HG02571 (cell line): ENCODE data around the gene SLPI.

ENCODE experiments used
- ATAC-seq: cut with Tn5 transposase; IDR thresholded peaks from one replicate; pipeline ENCODE4 v1.9.1; 2021; ENCODE audit warnings: mild to moderate bottlenecking, moderate library complexity; ENCODE audit not compliant: unreplicated experiment

Gene SLPI

DNA sequence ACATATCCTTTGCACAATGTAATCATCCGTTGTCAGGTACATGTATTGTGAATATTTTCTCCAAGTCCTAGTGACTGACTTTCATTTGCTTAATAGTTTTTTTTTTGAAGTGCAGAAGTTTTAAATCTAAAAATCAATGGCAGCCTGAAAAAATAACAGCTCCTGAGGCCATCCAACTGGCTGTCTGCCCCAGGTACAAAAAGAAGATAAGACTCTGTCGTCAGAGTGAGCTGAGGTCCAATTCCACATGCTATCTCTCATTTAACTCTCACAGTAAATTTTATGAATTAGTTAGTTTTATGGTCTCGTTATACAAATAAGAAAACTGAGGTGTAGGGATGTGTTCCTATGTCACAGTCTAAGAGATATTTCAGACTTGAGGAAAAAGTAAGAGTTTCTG is 21.0 kb upstream of the SLPI start:
- no peak for ATAC-seq

DNA sequence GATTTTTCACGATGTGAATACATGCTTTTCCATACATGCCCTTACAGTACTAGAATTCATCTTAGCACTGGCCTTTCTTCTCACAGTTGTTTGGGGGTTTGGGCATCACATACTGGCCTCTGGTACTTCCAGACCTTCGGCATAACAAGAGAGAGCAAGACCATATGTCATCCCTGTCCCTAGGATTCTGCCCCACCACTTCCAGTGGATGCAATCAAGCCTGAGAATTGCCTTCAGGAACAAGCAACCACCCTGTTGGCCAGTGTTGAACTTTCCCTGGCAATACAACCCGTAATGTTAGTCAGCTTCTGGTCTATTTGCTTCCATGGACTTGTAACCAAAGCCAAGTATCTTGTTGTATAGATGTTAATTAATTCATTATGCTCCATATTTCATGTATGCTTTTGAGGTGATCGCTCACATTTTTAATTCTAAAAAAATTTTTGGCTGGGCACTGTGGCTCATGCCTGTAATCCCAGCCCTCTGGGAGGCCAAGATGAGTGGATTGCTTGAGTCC is 15.4 kb upstream of the SLPI start:
- ATAC-seq, result no peak

GRCh38 chr20:45269056-45269455 is 14.7 kb upstream of the SLPI start:
- ATAC-seq, result no peak

- no peak for ATAC-seq
Measured at GRCh38 chr20:45268531-45268930, 14.2 kb upstream of the SLPI start.

GRCh38 chr20:45266977-45267376 is 12.6 kb upstream of the SLPI start:
- ATAC-seq, result no peak

DNA sequence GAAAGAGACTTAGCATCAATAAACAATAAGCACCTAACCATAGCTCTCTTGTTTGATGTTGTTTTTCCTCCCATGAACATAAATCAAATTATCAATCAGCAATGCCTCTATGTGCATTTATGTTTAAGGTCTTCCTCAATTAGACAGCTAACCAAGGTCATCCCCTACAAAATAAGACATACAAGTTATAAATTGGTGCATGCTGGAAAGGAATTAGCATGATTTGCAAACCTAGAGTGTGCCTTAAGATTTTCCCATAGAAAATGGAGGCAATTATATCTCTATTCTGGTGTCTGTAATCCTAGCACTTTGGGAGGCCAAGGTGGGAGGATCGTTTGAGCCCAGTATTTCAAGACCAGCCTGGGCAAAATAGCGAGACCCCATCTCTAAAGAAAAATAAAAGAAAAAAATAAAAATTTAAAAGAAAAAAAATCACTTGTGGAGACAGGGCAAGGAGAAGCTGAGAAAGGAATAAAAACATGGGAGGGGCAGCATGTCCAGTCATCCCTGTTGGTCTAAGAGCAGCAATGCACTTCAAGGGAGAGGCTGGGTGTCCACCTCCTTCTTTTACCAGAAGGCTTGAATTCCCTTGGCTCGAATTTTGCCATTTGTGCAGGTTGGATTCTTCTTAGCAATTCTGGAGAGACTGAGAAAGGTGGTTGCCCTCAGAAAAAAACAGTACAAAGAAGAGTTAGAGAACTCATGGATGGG is 9.3 kb upstream of the SLPI start:
- ATAC-seq, result no peak

GRCh38 chr20:45258664-45259063 is 4.3 kb upstream of the SLPI start:
- no peak for ATAC-seq

- ATAC-seq, result no peak
Measured at GRCh38 chr20:45258259-45258658, 3.9 kb upstream of the SLPI start.

GRCh38 chr20:45257711-45258110 is 3.3 kb upstream of the SLPI start:
- ATAC-seq, result no peak

DNA sequence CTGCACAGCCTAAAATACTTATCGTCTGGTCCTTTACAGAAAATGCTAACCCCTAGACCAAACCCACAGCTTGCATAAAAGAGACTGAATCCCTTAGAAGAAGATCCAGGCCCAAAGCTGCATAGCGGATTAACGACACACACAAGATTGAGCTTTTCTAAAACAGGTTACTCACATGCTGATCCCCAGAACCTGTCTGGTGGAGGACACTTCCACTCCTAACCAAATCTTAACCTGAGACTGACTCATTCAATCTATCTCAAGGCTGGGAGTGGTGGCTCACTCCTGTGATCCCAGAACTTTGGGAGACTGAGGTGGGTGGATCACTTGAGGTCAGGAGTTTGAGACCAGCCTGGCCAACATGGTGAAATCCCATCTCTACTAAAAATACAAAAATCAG is 2.8 kb upstream of the SLPI start:
- ATAC-seq, result no peak

- no peak for ATAC-seq
Measured at GRCh38 chr20:45253261-45253660, 1.1 kb downstream of the SLPI start.

- ATAC-seq, result no peak
Measured at GRCh38 chr20:45251884-45252560, 2.3 kb downstream of the SLPI start.

GRCh38 chr20:45248609-45249008 is 5.8 kb downstream of the SLPI start:
- no peak for ATAC-seq

GRCh38 chr20:45247865-45248264 is 6.5 kb downstream of the SLPI start:
- ATAC-seq, result no peak

DNA sequence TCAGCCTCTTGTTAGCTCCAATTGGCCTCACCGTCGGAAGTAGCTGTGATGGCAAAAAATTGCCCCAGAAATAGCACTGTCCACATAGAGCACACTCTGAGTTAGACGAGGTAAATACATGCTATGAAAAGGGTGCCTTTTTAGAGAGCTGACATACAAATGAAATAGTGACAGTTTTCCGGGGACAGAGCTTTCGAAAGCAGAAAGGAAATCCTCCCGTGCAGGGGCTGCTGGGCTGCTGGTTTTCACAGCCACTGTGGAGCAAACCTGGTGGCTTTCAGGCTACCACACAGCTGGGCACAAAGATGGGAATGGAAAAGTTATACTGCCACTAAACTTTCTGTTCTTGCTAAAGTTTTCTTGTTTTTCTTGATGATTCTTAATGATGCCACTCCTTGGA is 8.3 kb downstream of the SLPI start:
- ATAC-seq, result no peak

DNA sequence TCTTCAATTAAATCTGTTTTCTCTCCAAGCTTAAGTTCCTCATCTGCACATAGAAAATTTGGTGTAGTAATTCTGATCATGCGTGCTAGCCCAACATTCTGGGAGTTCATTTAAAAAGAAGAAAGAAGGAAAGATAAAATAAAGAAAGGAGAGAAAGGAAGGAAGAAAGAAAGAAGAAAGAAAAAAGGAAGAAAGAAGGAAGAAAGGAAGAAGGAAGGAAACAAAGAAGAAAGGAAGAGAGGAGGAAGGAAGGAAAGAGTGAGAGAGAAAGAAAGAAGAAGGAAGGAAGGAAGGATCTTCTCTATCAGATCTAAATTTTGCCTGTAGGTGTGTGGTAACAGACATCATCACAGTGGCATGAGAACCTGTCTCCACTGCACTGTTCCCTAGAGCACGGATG is 16.2 kb downstream of the SLPI start:
- ATAC-seq, result no peak

- ATAC-seq, result no peak
Measured at GRCh38 chr20:45235995-45236394, 18.4 kb downstream of the SLPI start.

GRCh38 chr20:45230631-45231030 is 23.7 kb downstream of the SLPI start:
- ATAC-seq, result no peak

- no peak for ATAC-seq
Measured at GRCh38 chr20:45229264-45230056, 24.9 kb downstream of the SLPI start.

DNA sequence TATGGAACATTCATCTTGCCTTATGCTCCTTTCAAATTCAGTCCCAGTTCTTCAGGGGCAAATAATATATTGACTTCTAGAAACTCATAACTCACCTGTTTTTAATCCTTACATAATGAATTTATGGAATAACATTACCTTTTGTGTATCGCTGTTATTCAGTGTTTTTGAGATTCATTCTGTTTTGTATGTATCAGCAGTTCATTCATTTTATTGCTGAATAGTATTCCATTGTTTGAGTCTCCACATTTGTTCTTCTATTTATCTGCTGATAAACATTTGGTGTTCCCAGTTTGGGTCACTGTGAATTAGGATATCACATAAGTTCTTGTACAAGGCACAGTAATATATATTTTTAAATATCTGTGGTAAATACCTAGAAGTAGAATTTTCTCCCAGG is 28.1 kb downstream of the SLPI start:
- ATAC-seq, result no peak

- ATAC-seq, result no peak
Measured at GRCh38 chr20:45223136-45223535, 31.2 kb downstream of the SLPI start.

- ATAC-seq, result no peak
Measured at GRCh38 chr20:45221076-45221475, 33.3 kb downstream of the SLPI start, which contains the start of gene SEMG2. TSS of gene SEMG2 (plus strand) at chr20:45221373. CDS start at chr20:45221390, 17 bp downstream.
